Right hindlimb (tissue), 1 donor: ENCODE data around the gene HAVCR2.
"Not testable (repeated sequence)": the region's sequence is repeated elsewhere in the genome, so short reads cannot be mapped to it uniquely, and the experiment has no call there.

ENCODE experiments used
- DNase-seq: peaks from one replicate; pipeline ENCODE4 v3.0.0-alpha.2; 2018

Gene HAVCR2

DNA sequence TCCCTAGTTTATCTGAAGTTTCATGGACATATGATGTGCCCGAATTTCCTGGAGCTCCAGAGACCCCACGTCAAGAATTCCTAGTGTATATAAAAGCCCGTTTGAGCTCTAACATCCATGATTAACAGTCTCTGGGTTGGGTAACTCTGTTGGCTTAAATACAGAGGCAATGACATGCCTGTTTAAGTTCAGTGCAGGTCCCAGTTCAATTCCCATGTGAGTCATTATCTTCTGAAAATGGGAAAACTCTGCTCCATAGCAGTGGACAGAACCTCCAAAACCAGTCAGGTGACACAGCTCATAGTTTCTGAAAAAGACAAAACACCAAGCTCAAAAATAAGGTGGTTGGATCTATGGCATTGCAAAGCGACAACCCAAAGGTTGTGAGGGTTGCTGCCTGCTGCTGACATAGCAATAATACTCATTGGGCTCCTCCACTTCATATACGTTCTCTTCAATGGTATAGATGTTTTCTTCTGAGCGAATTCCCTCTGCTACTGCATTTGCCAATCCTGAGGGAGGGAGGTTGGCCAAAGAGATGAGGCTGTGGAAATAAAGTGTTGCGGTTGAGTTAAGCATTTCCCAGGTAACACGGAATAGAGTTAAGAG, 22.0 kb downstream of the HAVCR2 start:
- DNase-seq = no peak

DNA sequence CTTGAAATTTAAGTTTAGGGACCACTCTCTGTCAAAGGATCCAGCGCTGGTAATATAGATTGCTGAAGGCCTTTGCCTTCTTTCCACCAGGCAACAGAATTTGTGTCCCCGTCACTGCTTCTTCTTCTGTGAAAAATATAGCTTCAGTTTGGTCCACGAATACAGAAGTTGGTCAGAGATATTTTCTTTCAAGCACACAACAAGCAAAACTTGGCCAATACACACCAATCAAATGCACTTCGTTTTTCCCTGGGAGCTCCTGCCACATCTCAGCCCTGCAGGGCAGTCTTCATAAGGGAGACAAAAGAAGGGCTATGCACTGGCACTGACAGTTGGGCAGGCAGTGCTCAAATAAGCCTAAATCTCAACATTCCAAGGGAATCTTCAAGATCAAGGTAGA, 22.9 kb downstream of the HAVCR2 start:
- DNase-seq = no peak

- DNase-seq = no peak
These were observed 28.6 kb downstream of the HAVCR2 start for GRCh38 chr5:157080286-157080685.

DNA sequence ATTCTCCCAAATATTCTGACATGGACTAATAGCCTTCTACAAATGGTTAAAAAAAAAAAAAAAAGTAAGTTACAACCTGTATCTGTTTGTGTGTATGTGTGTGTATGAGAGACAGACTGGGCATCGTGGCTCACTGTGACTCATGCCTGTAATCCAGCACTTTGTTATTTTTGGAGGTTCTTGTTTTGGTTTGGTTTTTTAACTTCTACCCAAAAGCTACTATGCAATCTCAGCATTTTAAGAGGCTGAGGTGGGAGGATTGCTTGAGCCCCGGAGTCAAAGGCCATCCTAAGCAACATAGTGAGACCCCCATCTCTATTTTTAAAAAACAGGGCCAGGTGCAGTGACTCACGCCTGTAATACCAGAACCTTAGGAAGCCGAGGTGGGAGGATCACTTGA, 32.3 kb downstream of the HAVCR2 start:
- DNase-seq = no peak

DNA sequence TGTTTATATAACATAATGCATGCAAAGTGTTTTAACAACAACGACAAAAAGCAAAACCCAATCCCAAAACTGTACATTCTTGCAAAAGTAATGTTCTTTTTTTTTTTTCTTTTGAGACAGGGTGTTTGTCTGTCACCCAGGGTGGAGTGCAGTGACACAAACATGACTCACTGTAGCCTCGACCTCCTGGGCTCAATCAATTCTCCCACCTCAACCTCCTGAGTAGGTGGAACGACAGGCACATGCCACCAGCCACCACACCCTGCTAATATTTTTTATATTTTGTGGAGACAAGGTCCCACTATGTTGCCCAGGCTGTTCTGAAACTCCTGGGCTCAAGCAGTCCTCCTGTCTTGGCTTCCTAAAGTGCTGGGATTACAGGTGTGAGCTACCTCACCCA, 36.3 kb downstream of the HAVCR2 start:
- no peak for DNase-seq

DNA sequence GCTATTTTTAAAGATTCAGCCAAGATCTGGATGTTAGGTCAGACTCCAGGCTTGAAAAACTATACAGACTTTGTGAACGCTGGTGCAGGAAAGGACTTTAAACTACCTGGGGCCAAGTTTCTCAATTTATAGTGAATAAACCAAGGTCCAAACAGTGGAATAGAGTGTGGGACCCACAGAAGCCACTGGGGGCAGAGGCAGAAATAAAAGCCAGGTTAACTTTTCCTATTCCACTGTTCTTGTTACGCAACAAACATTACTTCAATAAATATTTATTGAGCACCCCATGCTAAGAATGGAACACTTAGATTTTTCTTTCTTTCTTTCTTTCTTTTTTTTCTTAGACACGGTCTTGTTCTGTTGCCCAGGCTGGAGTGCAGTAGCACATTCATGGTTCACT, 38.9 kb downstream of the HAVCR2 start:
- DNase-seq = no peak

GRCh38 chr5:157068785-157069184, 40.1 kb downstream of the HAVCR2 start:
- no peak for DNase-seq

DNA sequence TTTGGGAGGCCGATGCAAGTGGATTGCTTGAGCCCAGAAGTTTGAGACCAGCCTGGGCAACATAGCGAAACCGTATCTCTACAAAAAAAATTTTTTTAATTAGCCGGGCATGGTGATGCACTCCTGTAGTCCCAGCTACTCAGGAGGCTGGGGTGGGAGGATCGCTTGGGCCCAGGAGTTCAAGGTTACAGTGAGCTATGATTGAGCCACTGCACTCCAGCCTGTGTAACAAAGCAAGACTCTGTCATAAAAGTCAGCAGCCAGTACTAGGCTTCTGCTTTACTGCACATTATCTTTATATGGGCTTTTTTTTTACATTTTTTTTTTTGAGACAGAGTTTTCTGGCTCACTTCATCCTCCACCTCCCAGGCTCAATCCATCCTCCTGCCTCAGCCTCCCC, 40.5 kb downstream of the HAVCR2 start:
- no peak for DNase-seq

DNA sequence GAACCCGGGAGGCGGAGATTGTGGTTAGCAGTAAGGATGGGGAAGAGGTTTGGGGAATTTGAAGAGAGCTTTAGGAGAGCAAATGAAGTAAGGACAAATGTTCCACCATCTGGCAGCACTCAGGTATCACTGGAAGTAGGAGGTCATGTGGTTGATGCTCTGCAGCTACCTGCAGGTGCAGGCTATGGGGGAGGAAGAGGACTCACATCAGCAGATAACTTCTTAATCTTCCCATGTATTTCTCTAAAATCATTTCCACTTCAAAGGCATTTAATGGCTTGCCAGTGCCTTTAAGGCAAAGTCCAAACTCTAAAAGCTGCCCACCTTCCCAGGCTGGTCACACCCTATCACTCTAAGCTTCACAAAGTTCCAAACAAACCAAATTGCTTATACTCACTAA, 41.8 kb downstream of the HAVCR2 start:
- no peak for DNase-seq

GRCh38 chr5:157066080-157066479, 42.8 kb downstream of the HAVCR2 start:
- no peak for DNase-seq

GRCh38 chr5:157063776-157064430, 44.9 kb downstream of the HAVCR2 start:
- no peak for DNase-seq

- DNase-seq = no peak
These were observed 49.0 kb downstream of the HAVCR2 start for GRCh38 chr5:157059891-157060290.

GRCh38 chr5:157059093-157059539, 49.7 kb downstream of the HAVCR2 start, which contains the start of gene HAVCR1:
TSS of gene HAVCR1 (minus strand) at chr5:157059116. CDS start at chr5:157057943, 1,173 bp downstream.
- DNase-seq = no peak

DNA sequence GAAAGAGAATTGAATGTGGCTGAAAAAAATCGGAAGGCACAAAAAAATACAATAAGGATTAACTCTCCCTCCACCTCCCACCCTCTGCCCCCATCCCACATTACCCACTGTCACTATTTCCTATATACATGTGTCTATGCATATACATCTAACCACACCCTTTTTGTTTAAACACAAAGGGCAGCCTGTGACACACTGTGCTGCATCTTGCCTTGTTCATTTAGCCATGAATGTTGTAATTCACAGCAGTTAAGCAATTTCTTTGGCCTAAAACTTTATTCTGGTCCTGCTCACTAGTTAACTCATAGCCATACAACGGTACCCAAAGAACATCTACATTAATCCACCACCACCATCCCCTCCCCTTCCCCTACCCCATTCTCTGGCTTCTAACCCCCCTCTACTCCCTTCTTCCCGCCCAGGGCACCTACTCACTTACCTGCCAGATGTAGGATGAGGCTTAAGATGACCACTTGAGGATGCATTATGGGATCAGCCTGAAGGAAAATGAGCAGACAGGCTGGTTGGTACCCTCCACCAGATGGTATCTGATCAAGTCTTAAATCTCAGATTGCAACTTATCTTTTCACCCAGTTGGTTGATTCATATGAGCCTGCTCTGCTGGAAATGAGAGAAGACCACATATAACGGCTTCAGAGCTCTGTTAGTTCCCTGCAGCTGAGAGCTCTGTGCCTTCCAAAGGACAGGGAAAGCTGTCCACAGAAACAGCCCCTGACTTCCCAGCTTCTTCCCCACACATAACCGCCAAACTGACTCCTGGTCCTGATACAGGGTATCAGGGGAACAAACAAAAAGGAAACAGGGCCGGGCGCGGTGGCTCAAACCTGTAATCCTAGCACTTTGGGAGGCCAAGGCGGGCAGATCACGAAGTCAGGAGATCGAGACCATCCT, 51.1 kb downstream of the HAVCR2 start:
- DNase-seq = no peak

DNA sequence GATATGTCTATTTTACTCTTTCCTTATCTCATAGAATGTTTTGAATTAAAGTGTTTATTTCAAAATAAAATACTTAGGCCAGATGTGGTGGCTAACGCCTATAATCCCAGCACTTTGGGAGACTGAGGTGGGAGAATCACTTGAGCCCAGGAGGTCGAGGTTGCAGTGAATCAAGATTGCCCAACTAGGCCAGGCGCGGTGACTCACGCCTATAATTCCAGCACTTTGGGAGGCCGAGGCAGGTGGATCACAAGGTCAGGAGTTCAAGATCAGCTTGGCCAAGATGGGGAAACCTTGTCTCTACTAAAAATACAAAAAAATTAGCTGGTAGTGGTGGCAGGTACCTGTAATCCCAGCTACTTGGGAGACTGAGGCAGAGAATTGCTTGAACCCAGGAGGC, 52.0 kb downstream of the HAVCR2 start:
- DNase-seq = not testable (repeated sequence)

DNA sequence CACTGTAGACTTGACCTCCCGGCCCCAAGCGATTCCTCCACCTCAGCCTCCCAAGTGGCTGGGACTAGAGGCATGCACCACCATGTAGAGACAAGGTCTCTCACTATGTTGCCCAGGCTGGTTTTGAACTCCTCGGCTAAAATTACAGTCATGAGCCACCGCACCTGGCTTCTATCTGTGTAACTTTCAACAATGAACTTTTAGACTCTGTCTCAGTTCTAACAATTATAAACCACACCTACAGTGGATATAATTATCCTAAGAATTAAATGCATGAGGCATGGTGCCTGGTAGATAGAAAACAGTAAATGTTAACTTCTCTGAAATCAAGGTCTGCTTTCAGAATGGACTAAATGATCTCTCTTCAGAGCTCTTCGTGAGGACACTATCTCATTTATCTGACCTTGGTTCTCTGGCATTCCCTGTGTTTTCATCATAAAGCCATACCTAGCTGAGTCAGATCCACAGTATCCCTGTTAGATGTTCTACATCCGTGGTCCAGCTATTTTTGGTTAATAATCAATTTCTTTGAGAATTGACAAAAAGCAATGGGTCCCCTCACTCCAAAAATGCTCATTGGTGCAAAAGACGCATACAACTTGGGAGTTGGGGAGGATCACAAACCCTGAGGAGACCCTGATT, 57.1 kb downstream of the HAVCR2 start:
- DNase-seq = no peak

GRCh38 chr5:157050050-157050449, 58.8 kb downstream of the HAVCR2 start:
- no peak for DNase-seq

DNA sequence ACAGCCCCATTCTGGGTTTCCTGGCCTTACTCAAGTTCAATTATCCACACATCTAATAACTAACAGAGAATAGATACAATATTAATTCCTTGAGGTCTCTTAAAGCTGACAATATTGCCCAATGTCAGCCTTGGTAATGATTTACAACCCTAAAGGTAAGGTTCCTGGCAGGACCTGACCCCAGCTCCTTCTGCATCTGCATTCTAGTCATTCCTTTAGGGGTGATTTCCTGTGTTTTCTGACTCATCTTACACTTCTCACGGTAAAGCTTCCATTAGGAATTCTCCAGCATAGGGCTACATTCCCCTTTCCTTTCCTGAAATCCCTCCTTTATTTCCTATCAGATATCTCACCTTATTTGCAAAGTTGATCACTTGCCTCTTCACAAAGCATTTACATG, 59.2 kb downstream of the HAVCR2 start:
- DNase-seq = no peak

DNA sequence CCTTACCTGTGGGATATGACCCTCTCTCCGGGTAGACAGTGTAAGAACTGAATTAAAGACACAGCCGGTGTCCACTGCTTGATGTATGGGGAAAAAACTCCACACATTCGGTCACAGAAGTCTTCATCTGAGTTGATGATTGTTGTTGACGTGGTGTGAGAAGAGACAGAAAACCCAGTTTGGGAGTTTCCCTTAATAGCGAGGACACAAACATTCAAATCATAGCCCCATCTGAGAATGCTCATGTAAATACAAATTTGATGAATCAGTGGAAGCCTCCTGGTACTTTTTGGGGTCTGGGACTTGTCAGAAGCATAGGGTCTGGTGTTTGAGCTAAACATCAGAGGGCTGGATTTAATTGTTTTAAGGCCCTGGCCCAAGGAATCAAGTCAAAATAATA, 60.9 kb downstream of the HAVCR2 start:
- DNase-seq = no peak

DNA sequence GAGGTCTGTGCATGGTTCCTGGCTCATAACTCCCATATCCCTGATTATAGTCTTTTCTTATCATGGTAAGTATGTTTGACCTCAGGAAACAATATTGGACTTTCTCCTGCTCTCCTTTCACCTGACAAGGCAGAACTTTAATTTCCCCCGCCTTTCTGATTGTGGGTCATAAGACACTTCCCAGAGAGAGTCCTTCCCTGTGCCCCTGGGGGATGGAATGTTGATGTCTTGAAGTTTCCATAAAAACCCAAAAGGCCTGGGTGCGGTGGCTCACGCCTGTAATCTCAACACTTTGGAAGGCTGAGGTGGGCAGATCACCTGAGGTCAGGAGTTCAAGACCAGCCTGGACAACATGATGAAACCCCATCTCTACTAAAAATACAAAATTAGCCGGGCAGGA, 61.8 kb downstream of the HAVCR2 start:
- DNase-seq = not testable (repeated sequence)

DNA sequence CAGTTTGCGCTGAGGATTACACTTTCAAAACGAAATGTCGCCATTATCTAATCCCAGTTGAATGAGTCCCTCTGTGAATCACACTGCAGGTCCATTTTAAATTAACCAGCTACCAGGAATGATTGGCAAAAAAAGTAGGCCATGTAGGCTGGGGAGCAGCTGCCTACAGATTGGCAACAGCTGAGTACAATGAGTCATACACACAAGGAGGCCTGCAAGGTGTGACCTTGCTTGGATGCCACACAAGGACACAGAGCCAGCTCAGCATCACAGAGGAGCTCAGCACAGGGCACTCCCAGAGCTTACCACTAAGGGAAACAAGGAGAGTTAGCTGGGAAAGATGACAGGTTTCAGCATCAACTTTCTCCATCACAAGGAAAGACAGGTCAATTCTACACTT, 62.8 kb downstream of the HAVCR2 start:
- no peak for DNase-seq

DNA sequence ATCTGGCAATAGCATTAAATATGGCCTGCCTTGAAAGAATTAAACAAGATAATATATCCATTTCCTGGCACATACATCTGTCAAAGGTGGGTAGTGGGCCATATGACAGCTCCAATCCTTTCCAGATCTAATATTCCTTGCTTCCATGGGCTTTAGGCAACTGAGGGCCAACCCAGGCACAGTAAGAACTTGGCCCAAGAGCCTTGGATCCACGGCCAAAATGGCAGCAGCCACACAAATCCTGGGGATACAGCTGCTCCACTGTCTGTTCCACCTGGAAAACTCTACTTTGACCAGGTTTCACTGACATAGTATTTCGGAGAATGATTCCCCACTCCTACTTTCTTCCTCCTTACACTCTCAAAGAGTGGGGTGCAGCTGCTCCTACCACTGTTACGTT, 63.2 kb downstream of the HAVCR2 start:
- no peak for DNase-seq

DNA sequence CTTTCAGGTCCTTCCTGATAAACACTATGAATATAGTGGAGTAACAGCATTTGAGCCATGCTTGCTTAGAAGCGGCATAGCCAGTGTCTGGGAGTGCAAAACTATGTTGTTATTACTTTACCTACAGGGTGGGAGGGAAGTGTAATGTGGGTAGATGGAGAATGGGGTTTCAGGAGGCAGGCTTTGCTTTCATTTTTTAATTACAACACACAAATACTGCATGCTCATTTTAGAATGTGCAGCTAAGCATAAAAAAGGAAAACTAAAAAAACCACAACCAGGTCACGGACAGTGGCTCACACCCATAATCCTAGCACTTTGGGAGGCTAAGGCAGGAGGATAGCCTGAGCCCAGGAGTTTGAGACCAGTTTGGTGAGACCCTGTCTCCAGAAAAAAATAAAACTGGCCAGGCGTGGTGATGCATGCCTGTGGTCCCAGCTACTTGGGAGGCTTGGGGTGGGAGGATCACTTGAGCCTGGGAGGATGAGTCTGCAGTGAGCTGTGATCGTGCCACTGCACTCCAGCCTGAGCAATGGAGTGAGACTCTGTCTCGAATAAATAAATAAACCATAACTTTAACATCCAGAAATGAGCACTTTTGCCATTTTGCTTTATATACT, 70.2 kb downstream of the HAVCR2 start:
- no peak for DNase-seq
